Stimulated activated CD4-positive, alpha-beta T cell treated with anti-CD3 and anti-CD28 coated beads, Interleukin-15, amount 100 ng/mL, for 24 hours (primary cell): ENCODE data around the gene MOK.

Experiments
- DNase-seq: peaks from one replicate; pipeline ENCODE4 v3.0.0-alpha.2; 2020

Gene MOK

DNA sequence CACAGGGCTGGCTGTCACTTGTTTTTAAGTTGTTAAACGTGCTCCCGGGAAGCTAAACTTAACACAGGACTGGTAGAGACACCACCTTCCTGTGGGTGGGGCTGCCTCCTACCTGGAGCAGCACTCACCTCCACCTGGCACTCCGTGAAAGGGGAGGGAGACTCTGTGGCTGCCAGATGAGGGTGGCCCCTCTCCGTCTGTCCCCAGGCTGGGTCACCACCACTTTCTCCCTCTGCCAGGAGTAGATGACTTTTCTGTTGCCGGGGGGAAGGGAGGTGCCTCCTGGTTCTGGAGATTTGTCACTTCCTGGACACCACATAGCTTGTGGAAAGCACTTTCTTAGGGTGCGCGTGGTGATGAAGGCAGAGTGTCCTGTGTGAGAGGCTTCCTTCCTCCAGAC lies 83.9 kb downstream of the MOK start:
- DNase-seq = peak; percentile 10

DNA sequence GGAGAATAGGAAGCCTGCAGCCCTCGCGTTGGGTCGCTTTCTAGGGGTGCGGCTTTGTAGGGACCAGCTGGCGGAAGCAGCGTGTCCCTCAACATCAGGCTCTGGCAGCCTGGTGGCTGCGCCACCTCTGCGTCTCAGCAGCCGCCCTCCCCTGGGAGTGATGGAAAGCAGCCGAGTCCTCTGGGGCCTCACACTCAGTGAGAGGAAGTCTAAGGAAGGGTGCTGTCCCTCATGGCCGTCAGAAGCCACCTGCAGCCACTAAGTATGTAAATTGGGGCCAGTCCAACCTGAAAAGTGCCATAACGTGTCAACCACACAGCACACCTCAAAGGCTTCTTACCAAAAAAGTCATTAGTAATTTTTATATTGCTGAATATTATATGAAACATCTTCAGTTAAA lies 84.9 kb downstream of the MOK start:
- DNase-seq = peak; percentile 31

DNA sequence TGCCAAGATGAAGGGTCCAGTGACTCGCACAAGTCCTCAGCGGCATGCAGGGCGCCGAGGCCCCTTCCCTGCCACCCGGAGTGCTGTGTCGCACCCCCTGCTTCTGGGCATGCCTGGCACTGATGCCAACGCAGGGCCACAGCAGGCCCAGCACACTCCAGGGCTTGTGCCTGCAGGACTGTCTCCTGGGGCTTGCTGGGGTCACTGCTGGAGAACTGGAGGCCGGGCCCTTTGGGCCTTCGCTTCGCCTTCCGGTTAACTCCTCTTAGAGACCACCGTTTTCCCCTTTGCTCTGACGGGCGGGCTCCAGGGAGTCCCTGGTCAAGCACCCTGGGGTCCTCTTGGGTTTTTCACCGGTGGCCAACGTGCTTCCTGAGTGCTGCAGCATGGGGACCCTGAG lies 85.6 kb downstream of the MOK start:
- DNase-seq = no peak

DNA sequence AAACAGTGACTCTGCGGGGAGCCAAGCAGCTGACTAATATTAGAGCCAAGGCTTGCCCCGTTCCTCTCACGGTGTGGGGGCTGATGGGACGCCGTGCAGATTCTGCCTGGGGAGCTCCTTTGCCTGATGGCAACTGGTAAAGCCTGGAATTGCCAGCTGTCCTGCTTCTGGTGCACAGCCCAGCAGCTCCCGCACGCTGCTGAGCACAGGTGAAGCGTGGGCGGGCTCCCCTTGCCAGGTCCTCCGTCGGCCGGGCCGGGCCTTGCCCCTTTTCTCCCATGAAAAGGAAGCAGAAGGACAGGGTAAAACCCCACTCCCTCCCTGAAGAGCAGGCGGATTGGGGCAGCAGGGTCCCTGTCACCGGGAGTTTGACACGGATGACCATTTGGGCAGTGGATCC lies 86.3 kb downstream of the MOK start:
- DNase-seq = no peak

DNA sequence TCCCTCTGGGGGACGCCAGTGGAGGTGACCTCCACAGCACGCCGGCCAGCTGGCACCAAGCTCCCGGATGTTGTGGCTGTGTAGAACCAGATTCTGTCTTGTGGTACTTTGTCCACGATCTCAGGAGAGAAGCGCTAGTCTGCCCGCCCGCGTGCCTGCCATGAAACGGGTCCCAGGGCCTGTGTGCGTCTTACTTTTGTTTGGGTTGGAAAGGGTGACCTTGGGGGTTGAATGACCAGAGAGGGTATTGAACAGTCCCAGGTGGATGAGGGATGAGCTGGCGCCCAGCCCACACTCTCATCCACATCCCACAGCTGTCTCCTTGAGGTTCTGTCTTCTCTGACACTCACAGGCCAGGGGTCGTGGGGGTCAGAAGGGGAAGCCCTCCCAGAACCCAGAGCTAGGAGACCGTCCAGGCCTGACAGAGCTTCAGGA lies 87.0 kb downstream of the MOK start:
- DNase-seq = no peak

DNA sequence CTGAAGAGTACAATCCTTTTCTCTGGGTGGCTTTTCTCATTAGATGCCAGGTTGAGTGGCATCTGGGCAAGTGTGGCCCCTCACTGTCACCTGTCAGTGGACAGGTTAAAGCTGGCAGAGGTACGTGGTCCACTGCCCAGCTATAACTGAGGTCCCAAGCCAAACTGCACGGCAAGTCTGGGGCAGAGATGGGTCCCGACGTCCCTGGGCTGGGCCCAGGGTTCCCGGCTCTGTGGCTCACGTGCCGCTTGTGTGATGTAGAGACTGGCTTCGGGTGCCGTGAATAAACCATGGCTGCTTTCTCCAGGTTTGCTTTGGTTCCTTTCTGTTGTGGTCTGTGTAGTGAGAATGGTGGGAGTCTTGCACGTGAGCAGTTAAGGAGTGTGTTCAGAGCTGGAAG lies 87.6 kb downstream of the MOK start:
- DNase-seq = no peak

DNA sequence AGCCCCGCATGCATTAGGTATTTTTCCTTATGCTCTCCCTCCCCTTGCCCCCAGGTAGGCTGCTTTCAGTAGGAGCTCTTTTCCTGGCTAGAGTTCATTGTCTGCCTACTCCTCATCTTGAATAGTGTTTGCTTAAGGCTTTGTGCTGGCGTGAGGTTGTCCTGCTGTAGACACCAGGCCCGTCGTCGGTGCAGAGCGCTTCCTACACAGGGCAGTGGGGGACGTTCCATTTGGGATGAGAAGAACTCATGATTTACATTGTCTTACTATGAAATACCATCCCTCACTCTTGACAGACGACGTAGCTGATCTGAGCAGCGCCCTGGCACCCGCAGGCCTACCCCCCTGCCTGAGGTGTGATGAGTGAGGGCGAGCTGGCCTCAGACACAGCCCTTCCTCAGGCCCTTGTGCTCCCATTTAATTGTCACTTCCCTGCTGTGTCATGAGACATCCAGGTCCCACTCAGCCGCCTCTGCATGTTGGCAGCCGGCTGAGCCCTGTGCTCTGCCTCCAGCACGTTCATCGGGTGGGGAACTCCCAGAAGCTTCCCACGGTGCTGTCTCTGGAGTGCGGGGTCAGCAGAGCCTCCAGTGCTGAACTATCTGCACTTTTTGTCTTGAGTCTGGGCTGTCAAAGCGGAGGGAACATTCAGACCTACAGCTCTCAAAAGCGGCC lies 89.3 kb downstream of the MOK start:
- DNase-seq = no peak

DNA sequence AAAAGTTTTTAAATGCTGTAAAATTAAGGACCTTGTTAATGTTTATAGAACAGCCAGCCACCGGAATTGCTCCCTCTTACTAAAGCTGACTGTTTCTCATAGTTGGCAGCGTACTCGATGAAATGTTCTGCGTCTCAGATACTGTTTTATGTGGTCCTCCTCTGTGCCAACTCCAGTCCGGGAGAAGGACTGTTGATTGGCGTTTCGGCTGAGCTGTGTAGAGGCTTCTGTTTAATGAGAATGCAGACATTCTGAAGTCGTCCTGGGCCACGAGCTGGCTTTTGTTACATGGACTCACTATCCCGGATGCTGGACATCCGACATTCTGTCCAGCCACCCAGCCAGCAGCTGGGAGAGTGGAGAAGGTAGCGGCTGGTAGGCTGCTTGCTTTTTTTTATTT lies 89.9 kb downstream of the MOK start:
- DNase-seq = no peak

DNA sequence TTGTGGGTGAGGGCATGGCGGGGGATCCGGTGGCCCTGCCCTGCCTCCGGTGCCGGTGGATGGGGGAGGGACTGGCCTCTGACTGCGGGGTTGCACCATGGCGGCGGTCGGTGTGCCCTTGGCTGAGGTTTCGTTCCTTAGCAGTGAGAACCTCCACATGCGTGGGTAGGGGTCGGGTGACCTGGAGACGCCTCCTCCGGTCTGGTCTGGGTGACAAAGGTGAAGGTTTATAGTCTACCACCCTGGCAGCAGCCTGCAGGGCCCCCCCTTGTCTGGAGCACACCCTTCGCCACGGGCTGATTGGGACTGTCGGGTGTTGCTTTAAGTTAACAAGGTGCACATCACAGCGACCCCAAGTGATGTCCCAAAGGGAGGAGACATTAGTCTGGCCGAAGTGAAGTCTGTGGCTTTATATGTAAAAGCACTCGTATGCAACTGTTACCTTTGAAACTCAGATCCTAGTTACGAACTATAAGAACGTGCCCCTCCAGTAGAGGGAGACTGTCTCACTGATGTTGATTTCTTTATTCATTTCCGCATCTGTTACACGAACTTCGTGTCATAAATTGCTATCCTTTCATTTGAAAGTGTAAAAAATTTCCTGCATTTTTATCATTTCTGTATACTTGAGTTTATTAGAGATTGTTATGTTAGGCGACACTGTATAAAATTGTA lies 90.8 kb downstream of the MOK start:
- no peak for DNase-seq

DNA sequence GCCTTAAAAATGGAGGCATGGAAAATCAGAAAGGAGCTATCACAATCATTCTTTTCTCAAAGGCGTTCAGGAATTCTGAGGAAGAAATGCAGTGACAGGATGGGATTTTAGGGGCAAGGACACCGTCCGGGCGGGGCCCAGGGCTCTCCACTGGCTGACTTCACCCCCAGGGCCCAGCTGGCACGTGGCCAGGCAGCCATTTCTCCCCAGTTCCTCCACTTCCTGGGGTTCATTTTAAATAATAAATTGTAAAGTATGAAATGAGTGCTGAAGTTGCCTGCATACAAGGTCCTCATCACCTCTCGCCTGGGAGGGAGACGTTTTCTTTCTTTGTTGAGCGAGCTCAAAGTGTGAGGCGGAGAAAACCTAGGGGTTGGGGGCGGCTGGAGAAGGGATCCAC lies 91.5 kb downstream of the MOK start:
- DNase-seq = no peak

DNA sequence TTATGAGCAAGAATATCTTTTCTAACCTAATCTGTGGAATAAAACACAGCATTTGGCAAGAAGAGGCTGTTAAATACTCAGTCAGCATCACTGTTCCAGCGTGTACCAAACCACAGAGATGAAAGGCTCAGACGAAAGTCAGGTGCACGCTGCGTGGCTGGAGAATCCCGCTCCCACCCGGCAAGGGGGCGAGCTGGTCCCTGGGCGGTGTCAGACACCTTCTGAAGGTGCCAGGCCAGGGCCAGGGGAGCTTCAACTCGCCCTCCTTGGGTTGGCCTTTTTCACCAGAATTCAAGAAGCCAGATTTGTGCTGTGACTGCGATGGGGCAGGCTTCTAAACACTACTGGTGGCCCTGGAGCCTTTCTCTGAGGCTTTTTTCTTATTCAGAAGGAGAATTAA lies 92.1 kb downstream of the MOK start:
- DNase-seq = no peak

DNA sequence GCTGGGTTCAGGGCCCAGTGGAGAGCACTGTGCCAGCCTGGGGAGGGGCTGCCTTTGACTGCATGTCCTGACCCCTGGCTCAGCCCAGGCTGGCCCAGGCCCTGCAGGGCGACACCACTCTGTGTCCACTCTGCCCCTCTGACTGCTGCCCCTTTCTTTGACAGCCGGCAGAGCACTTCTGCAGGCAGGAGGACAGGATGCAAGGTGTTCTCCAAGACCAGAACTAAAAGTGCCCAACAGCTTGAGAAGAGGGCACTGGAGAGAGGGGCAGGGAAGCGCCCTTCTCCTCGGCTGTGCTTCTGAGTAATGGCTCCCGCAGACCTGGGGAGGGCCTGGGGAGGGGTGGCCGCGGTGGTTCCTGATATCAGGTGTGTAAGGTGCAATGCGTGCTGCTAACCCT lies 92.6 kb downstream of the MOK start:
- no peak for DNase-seq

DNA sequence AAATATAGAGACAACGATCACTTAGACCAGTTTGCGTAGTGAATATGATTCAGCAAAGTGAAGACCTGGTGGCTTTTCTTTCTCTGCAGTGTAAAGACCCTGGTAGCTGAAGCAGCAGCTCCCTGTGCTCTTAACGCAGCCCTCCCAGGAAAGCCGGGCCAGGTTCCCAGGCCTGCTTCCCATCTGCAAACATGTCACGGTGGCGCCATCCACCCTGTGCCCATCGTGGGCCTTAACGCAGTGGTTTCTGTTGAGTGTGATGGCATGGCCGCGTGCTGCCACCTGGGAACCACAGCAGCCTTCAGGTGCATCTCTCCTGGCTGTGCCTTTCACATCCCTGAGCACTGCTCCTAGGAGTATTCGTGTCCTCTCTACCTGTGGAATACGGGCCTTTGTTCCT lies 93.7 kb downstream of the MOK start:
- DNase-seq = no peak

DNA sequence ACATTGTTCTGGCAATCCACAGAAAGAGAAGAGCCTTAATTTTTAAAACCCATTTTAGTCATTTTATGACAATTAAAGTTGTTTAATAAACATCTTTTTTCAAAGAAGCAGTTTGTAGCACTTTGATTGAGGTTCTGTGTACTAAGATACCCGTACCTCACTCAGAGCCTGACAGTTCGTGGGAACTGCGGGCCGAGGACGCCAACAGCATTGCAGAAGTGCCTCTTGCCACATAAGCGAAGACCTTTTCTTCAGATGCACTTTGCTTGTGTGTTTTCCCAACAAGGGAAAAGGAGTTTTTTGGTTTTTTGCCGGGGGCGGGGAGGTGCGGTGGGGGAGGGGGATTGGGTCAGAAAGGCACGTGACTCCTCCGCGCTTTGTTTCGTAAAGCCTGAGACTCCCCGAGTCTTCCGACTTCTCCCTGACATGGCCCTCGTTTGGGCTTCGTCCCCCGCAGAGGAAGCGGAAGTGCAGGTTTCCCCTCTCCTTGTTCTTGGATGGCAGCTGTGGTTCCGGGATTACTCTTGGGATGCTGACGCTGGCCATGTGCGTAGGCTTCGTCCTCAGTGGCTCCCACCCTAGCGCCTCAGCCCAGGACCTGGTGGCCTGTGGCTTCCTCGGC lies 94.4 kb downstream of the MOK start:
- DNase-seq = no peak

DNA sequence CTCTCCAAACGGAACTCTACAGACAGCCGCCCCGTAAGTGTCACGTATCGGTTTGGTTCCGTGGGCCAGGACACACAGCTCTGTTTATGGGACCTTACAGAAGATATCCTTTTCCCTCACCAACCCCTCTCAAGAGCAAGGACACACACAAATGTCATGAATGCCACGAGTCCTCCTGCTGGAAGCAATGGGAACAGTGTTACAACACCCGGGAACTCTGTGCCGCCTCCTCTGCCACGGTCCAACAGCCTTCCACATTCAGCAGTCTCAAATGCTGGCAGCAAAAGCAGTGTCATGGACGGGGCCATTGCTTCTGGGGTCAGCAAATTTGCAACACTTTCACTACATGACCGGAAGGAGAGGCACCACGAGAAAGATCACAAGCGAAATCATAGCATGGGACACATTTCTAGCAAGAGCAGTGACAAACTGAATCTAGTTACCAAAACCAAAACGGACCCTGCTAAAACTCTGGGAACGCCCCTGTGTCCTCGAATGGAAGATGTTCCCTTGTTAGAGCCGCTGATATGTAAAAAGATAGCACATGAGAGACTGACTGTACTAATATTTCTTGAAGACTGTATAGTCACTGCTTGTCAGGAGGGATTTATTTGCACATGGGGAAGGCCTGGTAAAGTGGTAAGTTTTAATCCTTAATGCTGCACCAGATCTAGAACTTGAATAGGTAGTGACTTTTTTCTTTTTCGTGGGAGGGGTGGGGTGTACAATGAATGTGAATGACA lies 95.6 kb downstream of the MOK start:
- DNase-seq = no peak

DNA sequence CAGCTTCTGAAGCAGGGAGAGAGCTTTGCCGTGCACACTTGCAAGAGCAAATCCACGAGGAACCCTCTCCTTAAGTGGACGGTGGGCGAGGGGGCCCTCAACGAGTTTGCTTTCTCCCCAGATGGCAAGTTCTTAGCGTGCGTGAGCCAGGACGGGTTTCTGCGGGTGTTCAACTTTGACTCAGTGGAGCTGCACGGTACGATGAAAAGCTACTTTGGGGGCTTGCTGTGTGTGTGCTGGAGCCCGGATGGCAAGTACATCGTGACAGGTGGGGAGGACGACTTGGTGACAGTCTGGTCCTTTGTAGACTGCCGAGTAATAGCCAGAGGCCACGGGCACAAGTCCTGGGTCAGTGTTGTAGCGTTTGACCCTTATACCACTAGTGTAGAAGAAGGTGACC lies 96.2 kb downstream of the MOK start:
- DNase-seq = no peak

DNA sequence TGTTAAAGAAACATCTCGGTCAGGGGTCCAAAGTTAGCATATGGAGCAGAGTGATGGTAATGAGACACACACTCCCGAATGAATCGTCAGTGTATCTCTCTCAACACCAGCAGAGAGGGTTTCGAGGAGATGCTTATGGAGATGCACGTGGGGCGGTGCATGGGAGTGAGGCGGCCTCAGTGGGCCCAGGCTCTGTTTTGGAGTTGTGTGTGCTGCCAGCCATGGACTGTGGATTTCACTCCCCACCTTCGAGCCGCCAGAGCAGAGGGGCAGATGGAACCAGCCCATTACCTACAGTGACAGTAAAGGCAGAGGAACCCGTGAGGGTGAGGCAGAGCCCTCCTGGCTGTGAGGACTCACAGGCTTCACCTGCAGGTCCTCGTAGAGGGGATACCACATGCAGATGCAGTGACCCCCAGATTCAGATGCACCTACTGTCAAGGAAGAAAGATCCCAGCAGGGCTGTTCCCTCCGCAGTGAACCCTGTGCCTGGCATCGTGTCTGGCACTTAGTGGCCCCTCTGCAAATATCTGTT lies 97.1 kb downstream of the MOK start:
- DNase-seq = no peak

DNA sequence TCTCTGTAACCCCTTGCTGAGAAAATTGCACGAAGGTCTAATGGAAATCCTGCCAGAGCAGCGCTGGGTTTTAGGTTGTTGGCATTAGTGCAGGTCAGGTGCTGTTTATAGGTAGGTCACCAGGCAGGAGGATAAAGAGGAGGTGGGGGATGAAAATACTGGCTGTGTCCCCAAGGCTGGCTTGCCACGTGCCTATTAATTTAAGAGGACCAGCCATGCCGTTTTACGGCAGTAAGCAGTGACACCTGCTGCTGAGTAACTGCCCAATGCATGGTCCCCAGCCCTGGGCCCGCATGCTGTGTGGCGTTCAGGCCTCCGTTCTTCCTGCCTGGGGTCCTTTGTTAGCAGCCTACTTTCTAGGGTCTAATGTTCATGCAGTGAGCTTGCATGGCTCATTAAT lies 98.0 kb downstream of the MOK start:
- DNase-seq = no peak

DNA sequence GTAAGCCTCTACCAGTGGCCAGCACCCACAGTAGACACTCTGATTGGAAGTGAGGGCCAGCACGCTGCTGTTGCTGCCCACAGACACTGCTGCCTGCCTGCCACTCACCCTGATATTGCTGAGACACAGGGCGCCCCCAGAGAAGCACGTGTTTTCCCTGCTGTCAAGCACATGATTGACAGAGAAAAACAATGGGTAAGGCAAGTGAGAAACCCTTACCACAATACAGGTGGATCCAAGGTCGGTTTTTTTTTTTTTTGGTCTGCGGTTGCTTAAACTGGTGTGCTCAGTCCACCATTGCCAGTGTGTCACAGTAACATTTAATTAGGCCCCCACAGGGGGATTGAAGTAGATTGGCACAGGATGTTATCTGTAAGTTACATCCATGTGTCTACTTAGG lies 99.4 kb downstream of the MOK start:
- DNase-seq = no peak

DNA sequence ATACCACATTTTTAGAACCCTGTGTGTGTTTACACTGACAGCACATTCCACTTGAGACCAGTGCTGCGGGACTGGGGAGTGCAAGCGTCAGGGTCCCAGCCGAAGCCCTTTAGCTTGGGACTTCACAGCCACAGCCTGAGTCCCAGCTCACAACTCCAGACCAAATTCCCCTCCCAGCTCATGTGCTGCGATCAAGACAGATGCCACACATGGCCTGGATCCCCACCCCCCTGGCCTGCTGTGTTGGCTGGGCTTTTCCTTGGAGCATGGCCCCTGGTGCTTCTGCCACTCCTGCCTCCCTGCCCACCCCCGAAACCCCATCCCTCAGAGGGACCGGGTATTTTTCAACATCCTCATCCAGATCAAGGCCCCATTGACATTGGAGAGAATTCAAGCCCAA lies 101.6 kb downstream of the MOK start:
- no peak for DNase-seq

DNA sequence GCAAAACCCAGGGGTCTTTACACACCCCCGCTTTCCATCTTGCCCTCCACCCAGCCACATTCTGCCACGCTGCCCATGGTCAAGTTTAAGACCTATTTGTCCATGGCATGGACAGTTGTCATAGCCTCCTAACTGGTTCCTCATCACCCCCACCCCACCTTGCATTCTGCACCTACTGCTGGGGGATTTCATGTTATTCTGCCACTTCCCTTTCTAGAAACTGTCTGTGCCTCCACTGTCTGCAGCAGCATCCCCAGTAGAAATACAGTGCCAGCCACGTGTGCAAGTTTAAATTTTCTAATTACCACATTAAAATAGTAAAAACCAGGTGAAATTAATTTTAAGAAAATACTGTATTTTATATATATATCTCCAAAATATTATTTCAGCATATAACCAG lies 102.0 kb downstream of the MOK start:
- no peak for DNase-seq

DNA sequence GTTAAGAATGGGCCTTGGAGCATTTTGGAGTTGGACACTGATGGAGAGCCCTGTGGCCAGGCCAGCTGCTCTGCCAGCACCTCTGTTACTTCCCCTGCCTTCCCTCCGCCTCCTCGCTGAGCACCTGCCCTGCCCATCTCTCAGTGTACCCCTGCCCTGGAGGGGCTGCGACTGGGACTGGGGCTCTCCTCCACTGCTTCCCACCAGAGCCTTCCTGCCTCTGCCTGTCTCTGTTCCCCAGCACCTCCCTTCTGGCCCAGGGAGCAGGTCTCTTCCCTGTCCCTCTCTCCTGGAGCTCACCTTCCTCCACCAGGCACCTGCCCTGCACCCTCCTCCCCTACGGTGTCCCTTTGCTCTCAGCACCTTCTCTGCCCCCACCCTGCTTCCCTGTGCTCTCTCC lies 103.2 kb downstream of the MOK start:
- no peak for DNase-seq

DNA sequence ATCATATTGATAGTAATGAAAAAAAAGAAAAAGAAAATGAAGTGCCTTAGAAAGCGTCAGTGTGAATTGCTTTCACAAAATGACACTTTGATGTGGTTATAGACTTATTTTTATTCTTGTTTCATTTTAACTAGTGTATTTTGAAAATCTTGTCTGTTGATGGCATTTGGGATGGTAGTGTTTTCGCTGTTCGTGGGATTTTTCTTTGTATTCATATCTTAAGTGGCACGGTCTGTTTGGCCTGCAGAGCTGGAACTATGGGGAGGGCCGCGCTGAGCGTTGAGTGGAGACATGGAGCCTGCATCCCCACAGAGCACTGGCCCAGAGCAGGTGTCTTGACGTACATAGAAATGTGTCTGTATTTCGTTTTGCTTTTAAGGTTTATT lies 103.6 kb downstream of the MOK start:
- peak; percentile 34 for DNase-seq
